ENCODE results near the gene ZNRF3.

The ZNRF3 gene

DNA sequence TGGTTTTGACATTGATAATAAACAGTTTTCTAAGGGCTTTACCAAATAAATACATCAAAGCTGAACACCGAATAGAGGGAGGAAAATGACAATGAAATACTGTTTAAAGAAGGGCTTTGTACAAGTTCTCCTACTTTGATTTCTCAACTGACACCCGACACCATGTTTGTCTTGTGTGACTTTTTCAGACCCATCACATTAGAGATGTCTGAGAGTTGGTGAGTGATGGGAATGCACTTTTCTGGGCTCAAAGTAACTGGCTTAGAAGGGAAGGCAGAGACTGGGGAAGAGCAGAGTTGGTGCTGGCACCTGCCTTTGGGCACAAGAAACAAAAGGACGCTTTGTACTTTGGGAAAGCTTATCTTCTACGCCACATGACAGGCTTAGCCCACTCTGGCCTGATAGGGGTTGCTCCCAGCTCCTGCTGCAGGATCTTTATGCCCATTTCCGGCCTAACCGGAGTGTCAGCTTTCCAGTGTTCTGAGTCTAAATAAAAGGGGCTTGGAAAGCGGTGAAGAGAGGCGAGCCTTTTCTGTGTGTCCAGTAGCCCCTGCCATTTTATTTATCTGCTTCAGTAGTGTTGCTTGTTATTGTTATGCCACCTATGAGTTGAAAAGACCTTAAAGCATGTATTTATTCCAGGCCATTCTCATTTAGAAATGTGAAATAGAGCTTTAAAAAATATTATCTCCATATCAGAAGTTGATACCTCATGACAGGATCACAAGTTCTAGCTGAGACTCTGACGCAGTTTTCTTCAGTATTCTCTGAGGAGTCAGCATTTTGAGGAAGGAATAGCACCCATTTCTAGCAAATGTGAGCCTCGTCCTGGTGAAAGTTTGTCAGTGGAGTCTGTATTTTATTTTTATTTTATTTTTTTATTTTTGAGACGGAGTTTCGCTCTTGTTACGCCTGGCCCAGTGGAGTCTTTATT lies 213.6 kb downstream of the ZNRF3 start:
- Histone ChIP-seq H3K4me1 (ENCODE audit: insufficient read depth, low read length) (peaks cover 24% of the 10 kb centered on the region), H3K36me3 (ENCODE audit: insufficient read depth, low read length) (peaks cover 14% of the 10 kb centered on the region), H3K27me3 (ENCODE audit: insufficient read depth, low read length) (no peaks in the 10 kb centered on the region), H2AFZ (ENCODE audit: low read depth, low read length) (no peak overlapping the region), H3K4me3 (ENCODE audit: low read length) (no peak overlapping the region), H3K9me3 (ENCODE audit: low read length) (peaks cover 2% of the 10 kb centered on the region)

DNA sequence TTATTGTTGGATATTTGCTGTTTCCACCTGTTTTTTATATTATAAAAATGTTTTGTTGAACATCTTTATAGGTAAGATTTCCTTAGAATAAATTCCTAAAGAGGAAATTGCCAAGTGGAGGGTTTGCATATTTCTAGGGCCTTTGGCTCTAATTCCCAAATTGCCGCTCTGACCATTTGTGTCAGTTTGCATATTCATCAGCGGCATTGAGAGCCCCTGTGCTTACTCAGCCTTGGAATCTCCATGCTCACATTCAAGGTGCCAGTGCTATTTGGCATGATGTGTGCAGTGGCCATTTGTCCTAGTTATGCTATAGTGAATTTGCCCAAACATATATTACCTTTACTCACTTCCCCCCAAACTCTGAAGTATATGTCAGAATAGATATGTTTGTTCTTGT lies 214.9 kb downstream of the ZNRF3 start:
- Histone ChIP-seq H3K27me3 (ENCODE audit: insufficient read depth, low read length) (no peaks in the 10 kb centered on the region), H3K4me3 (ENCODE audit: low read length) (no peak overlapping the region), H3K4me1 (ENCODE audit: insufficient read depth, low read length) (peaks cover 37% of the 10 kb centered on the region), H2AFZ (ENCODE audit: low read depth, low read length) (no peak overlapping the region), H3K36me3 (ENCODE audit: insufficient read depth, low read length) (peaks cover 14% of the 10 kb centered on the region), H3K9me3 (ENCODE audit: low read length) (peaks cover 2% of the 10 kb centered on the region)

DNA sequence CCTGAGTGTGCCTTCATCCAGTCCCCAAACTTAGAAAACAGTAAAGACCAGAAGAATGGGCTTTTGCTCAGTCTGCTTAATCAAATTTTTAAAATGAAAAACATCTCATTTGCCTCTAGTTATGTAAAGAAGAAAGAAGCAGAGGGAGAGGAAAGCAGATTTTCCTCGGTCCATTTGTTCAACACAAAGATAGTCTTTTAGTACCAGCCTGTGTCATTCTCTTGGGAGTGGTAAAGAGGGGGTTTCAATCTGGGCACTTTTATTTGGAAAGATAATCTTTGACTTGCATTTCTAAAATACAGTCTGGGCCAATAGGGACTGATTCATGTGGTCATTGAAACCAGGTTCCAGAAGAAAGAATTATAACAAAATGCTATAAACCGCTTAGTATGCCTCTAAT lies 218.9 kb downstream of the ZNRF3 start:
- no peak overlapping the region for H3K4me3 ChIP-seq (ENCODE audit: low read length)
- H3K9me3 ChIP-seq (ENCODE audit: low read length), result no peaks in the 10 kb centered on the region
- peaks cover 3% of the 10 kb centered on the region for H3K36me3 ChIP-seq (ENCODE audit: insufficient read depth, low read length)
- H2AFZ ChIP-seq (ENCODE audit: low read depth, low read length), result no peak overlapping the region
- H3K4me1 ChIP-seq (ENCODE audit: insufficient read depth, low read length), result peaks cover 32% of the 10 kb centered on the region
- H3K27me3 ChIP-seq (ENCODE audit: insufficient read depth, low read length), result no peaks in the 10 kb centered on the region

DNA sequence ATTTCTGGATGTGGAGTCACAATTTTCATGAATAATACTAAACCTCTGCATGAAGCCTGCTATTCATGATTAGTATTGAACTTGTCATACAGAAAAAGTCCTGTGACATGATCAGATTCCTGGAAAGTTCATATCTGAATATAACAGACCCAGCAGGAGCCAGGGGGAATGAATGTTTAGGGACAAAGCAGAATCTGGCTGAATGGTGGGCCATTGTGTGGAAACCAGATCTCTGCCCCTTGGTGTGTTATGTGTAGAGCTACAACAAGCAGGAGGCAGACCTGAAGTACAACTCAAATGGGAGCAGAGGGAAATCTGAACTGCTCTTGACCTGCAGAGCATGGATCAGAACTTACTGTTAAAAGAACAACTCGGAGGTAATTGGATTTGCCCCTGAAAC lies 219.7 kb downstream of the ZNRF3 start:
- peaks cover 3% of the 10 kb centered on the region for H3K36me3 ChIP-seq (ENCODE audit: insufficient read depth, low read length)
- H3K4me3 ChIP-seq (ENCODE audit: low read length), result no peak overlapping the region
- no peak overlapping the region for H2AFZ ChIP-seq (ENCODE audit: low read depth, low read length)

DNA sequence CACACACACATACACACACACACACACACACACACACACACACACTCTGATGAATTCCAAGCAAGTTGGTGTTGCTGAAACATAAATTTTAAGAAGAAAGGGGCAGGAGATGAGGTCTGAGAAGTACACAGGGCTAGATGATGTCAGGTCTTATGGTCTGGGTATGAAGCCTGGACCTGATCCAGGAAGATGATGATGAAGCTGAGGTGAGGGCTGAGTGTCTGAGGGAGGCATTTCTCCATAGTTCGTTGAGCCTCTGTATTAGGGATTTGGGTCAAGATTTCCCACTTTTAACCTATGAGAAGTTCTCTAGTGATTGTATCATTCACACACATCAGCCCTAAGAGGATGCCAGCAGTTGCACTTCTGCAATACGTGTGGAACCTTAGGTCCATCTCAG lies 222.1 kb downstream of the ZNRF3 start:
- Histone ChIP-seq H3K36me3 (ENCODE audit: insufficient read depth, low read length) (peaks cover 2% of the 10 kb centered on the region), H2AFZ (ENCODE audit: low read depth, low read length) (no peak overlapping the region), H3K27me3 (ENCODE audit: insufficient read depth, low read length) (no peaks in the 10 kb centered on the region), H3K4me1 (ENCODE audit: insufficient read depth, low read length) (peaks cover 29% of the 10 kb centered on the region), H3K4me3 (ENCODE audit: low read length) (no peak overlapping the region), H3K9me3 (ENCODE audit: low read length) (no peaks in the 10 kb centered on the region)

More for the DNA sequence above, 219.7 kb downstream of the ZNRF3 start:
- Histone ChIP-seq H3K27me3 (ENCODE audit: insufficient read depth, low read length) (no peaks in the 10 kb centered on the region), H3K9me3 (ENCODE audit: low read length) (no peaks in the 10 kb centered on the region), H3K4me1 (ENCODE audit: insufficient read depth, low read length) (peaks cover 29% of the 10 kb centered on the region)

DNA sequence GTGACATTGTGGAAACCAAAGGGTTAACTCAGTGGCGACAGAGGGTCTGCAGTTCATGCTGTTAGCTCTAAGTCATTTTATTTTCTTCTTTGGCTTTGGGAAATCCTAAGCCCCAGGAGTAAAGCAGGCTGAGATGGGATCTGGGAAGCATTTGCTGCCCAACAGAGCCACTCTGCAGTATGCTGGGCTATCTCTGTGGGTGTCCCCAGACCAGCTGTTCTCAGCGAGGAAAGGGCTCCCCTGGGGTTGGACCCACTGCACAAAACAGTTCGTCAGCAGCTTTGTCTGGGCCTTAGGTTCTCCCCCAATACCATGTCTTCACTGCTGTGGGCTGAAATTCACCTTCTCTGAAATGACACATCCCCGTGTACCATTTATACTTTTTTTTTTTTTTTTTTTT lies 223.5 kb downstream of the ZNRF3 start:
- Histone ChIP-seq H3K4me3 (ENCODE audit: low read length) (no peak overlapping the region), H3K4me1 (ENCODE audit: insufficient read depth, low read length) (peaks cover 23% of the 10 kb centered on the region), H2AFZ (ENCODE audit: low read depth, low read length) (no peak overlapping the region), H3K27me3 (ENCODE audit: insufficient read depth, low read length) (no peaks in the 10 kb centered on the region), H3K36me3 (ENCODE audit: insufficient read depth, low read length) (peaks cover 6% of the 10 kb centered on the region), H3K9me3 (ENCODE audit: low read length) (peaks cover 4% of the 10 kb centered on the region)
